Activated B cell treated with CpG ODN at 0.5 μM for 24 hours (primary cell): ENCODE results near the gene SLC38A5. TPM values are rescaled to one million over a fixed set of nuclear protein-coding genes. Genes with fewer than 3 reads are reported as not detected.
"Not testable (repeated sequence)": the region's sequence is repeated elsewhere in the genome, so short reads cannot be mapped to it uniquely, and the experiment has no call there.

Source experiments
- ATAC-seq: fragments of 200-7000 bp; cut with Tn5 transposase; one replicate; pipeline ENCODE4 v1.10.0; 2021; ENCODE audit warnings: low read depth, mild to moderate bottlenecking, moderate library complexity
- CTCF ChIA-PET: fragments of 350-600 bp; sonication (Branson Sonifier 250); formaldehyde crosslinking; loops from one replicate; lab custom pipeline; 2021; ENCODE audit warnings: antibody characterized with exemption; lab: Charles Lee
- POLR2A ChIA-PET: fragments of 350-600 bp; sonication (Branson Sonifier 250); formaldehyde crosslinking; loops from one replicate; lab custom pipeline; 2021; ENCODE audit warnings: antibody characterized with exemption; lab: Charles Lee
- DNase-seq: peaks from one replicate; pipeline ENCODE4 v3.0.0; 2022
- H3K27ac Mint-ChIP-seq: one replicate; pipeline ENCODE4 v1.8.0; 2020; ENCODE audit warnings: mixed read lengths
- H3K27me3 Mint-ChIP-seq: one replicate; pipeline ENCODE4 v1.8.0; 2021; ENCODE audit warnings: mixed read lengths
- H3K36me3 Mint-ChIP-seq: one replicate; pipeline ENCODE4 v1.8.0; 2021; ENCODE audit warnings: low read depth, mixed read lengths
- H3K4me1 Mint-ChIP-seq: one replicate; pipeline ENCODE4 v1.8.0; 2021; ENCODE audit warnings: mixed read lengths
- H3K4me3 Mint-ChIP-seq: one replicate; pipeline ENCODE4 v1.8.0; 2020; ENCODE audit warnings: mild to moderate bottlenecking, mixed read lengths
- H3K9me3 Mint-ChIP-seq: one replicate; pipeline ENCODE4 v1.8.0; 2020; ENCODE audit warnings: mixed read lengths
- CTCF ChIP-seq: fragments of 200-600 bp; IDR thresholded peaks from one replicate; pipeline ENCODE4 v1.8.0; 2022; ENCODE audit warnings: antibody characterized with exemption, mild to moderate bottlenecking
- intact Hi-C: fragments of 100-400 bp; cut with micrococcal nuclease; formaldehyde crosslinking; loops from one replicate; pipeline ENCODE4 v1.15.1; 2024
- total RNA-seq: library from RNA; stranded (reverse); gene quantifications from 2 replicates; pipeline ENCODE4 v1.2.3, GENCODE V29; 2022

SLC38A5 gene
- total RNA-seq, 1 donor from 2014 or later, result 23.5 TPM

DNA sequence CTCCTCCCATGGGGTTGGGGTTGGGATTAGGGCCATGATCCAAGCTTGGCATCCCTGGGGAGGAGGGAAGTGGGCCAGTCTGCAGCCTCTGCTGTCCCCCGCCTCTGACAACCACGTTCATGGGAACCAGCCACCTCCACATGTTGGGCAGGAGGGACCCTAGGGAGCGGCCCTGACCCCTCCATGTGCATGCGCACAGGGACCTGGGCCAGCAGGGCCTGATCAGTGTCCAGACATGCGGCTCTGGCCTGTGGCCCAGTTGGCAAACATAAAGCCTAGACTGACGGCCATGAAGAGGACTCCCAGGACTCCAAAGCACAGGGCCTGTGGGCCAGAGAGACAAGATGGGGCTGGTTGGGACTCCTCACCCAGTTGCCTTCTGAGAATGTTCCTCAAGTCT is 11.3 kb downstream of the SLC38A5 start:
- Mint-ChIP-seq H3K27me3 (no peaks in the 10 kb centered on the region), H3K27ac (no peak overlapping the region), H3K36me3 (peaks cover 29% of the 10 kb centered on the region), H3K9me3 (no peaks in the 10 kb centered on the region), H3K4me3 (no peak overlapping the region), H3K4me1 (no peaks in the 10 kb centered on the region)
- ATAC-seq, result no peak
- POLR2A ChIA-PET, result interaction anchor here (1.0 kb wide), 1 partner anchor 80 kb away, joined by 4 read pairs; the partner anchor contains the start of gene TBC1D25
- CTCF ChIA-PET, result no interaction called here
- intact Hi-C loops, result no loop called here
- DNase-seq, result no peak
- TF ChIP-seq CTCF, result no peak

- no peak for TF ChIP-seq CTCF
- no peaks in the 10 kb centered on the region for H3K4me1 Mint-ChIP-seq
- no peak overlapping the region for H3K27ac Mint-ChIP-seq
- no peaks in the 10 kb centered on the region for H3K9me3 Mint-ChIP-seq
- H3K36me3 Mint-ChIP-seq, result peaks cover 23% of the 10 kb centered on the region
- no peak overlapping the region for H3K4me3 Mint-ChIP-seq
- no peaks in the 10 kb centered on the region for H3K27me3 Mint-ChIP-seq
- intact Hi-C loops, result no loop called here
- POLR2A ChIA-PET, result no interaction called here
- CTCF ChIA-PET, result no interaction called here
- DNase-seq (no peak), ATAC-seq (no peak)
Observed at GRCh38 chrX:48456628-48457331, 13.3 kb downstream of the SLC38A5 start.

GRCh38 chrX:48451708-48452107 is 18.4 kb downstream of the SLC38A5 start:
- no peak for ATAC-seq
- no peaks in the 10 kb centered on the region for H3K9me3 Mint-ChIP-seq
- no peak for TF ChIP-seq CTCF
- H3K36me3 Mint-ChIP-seq, result no peaks in the 10 kb centered on the region
- intact Hi-C loops, result no loop called here
- no peaks in the 10 kb centered on the region for H3K4me1 Mint-ChIP-seq
- H3K27me3 Mint-ChIP-seq, result no peaks in the 10 kb centered on the region
- POLR2A ChIA-PET, result no interaction called here
- CTCF ChIA-PET, result no interaction called here
- no peak for DNase-seq
- no peak overlapping the region for H3K27ac Mint-ChIP-seq
- H3K4me3 Mint-ChIP-seq, result no peak overlapping the region

DNA sequence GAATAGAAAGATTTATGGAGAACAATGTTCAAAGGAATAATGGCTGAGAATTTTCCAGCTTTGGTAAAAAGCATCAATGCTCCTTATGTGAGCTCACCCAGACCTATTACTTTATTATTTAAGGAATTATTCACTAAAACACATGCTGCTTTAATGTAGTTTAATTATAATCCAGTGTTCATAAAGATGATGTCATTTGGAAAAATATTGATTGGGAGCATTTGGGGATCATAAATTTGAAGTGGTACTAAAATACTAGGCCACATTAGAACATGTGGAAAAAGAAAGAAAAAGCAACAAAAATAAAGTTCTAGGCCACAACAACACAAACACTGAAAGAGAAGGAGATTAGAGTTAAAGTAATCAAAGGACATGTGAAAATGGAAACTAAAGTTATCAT is 20.0 kb downstream of the SLC38A5 start:
- no peaks in the 10 kb centered on the region for H3K4me1 Mint-ChIP-seq
- H3K4me3 Mint-ChIP-seq, result no peak overlapping the region
- no peak overlapping the region for H3K27ac Mint-ChIP-seq
- ChIA-PET POLR2A (no interaction called here), CTCF (no interaction called here)
- TF ChIP-seq CTCF, result no peak
- H3K9me3 Mint-ChIP-seq, result no peaks in the 10 kb centered on the region
- DNase-seq (no peak), ATAC-seq (no peak)
- intact Hi-C loops, result no loop called here
- H3K36me3 Mint-ChIP-seq, result no peaks in the 10 kb centered on the region
- no peaks in the 10 kb centered on the region for H3K27me3 Mint-ChIP-seq

DNA sequence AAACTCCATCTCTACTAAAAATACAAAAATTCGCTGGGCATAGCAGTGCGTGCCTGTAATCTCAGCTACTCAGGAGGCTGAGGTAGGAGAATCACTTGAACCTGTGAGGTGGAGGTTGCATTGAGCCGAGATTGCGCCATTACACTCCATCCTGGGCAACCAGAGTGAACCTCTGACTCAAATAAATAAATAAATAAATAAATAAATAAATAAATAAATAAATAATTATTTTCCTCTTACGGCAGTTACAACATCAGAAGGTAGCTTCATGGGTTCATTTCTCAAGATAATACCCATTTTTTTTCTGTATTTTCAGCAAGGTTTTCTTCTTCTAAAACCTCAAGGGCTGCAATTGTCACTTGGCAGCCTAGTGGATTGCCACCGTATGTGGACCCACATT is 22.9 kb downstream of the SLC38A5 start:
- H3K27me3 Mint-ChIP-seq, H3K4me3 Mint-ChIP-seq, H3K36me3 Mint-ChIP-seq, CTCF ChIA-PET, H3K4me1 Mint-ChIP-seq, DNase-seq, H3K9me3 Mint-ChIP-seq, ATAC-seq, intact Hi-C loops, POLR2A ChIA-PET, H3K27ac Mint-ChIP-seq: not testable (repeated sequence)

DNA sequence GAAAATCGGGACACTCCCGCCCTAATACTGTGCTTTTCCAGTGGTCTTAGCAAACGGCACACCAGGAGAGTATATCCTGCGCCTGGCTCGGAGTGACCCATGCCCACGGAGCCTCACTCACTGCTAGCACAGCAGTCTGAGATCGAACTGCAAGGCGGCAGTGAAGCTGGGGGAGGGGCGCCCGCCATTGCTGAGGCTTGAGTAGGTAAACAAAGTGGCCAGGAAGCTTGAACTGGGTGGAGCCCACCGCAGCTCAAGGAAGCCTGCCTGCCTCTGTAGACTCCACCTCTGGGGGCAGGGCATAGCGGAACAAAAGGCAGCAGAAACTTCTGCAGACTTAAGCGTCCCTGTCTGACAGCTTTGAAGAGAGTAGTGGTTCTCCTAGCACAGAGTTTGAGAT is 36.3 kb downstream of the SLC38A5 start:
- H3K4me3 Mint-ChIP-seq, intact Hi-C loops, H3K4me1 Mint-ChIP-seq, ATAC-seq, DNase-seq, H3K9me3 Mint-ChIP-seq, H3K36me3 Mint-ChIP-seq, H3K27me3 Mint-ChIP-seq, CTCF ChIA-PET, POLR2A ChIA-PET, H3K27ac Mint-ChIP-seq: not testable (repeated sequence)

DNA sequence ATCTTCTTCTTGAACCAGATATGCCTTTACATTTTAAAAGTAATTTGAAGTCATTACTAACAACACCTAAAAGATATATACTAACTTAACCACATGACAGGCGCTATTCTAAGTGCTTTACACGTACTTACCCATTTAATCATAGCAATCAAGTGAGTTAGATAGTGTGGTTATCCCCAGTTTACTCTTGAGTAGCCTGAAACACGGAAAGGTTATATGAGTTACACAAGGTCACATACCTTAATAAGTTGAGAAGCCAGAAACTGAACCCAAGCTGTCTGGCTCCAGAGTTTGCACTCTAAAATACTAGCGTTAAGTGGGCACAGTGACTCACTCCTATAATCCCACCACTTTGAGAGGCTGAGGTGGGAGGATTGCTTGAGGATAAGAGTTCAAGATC is 39.9 kb downstream of the SLC38A5 start:
- CTCF ChIA-PET, DNase-seq, ATAC-seq, H3K27me3 Mint-ChIP-seq, H3K4me1 Mint-ChIP-seq, H3K9me3 Mint-ChIP-seq, POLR2A ChIA-PET, H3K27ac Mint-ChIP-seq, H3K36me3 Mint-ChIP-seq, intact Hi-C loops, H3K4me3 Mint-ChIP-seq: not testable (repeated sequence)

DNA sequence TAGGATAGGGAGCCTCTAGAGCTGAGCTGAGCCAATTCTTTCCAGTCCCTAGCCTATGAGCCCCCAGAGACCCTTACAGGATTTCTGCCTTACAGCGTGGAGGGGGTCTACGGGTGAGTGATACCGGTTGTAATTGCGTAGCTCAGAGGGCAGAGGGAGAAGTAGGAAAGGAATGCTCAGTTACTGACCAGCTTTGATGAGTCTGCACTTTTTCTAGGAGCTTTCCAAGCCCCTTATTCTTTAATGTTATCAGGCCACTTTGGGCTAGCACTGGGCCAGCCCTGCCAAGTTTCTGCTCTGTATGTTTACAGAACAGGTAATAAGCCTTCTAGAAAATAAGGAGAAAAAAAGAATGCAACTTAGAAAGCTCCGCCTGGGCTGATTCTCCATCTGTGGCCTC is 40.5 kb downstream of the SLC38A5 start:
- ATAC-seq, H3K9me3 Mint-ChIP-seq, POLR2A ChIA-PET, CTCF ChIA-PET, H3K4me1 Mint-ChIP-seq, H3K36me3 Mint-ChIP-seq, DNase-seq, intact Hi-C loops, H3K4me3 Mint-ChIP-seq, H3K27me3 Mint-ChIP-seq, H3K27ac Mint-ChIP-seq: not testable (repeated sequence)
